Brain pericyte (primary cell): ENCODE results near the gene CARHSP1.
"Not testable (repeated sequence)": the region's sequence is repeated elsewhere in the genome, so short reads cannot be mapped to it uniquely, and the experiment has no call there.

Experiments used
- DNase-seq: peaks from one replicate; pipeline ENCODE4 v3.0.0-alpha.2; 2012; ENCODE audit warnings: low read depth, low spot score

Gene CARHSP1

GRCh38 chr16:8854298-8854948, 14.4 kb downstream of the CARHSP1 start:
- no peak for DNase-seq

GRCh38 chr16:8853611-8854010, 15.2 kb downstream of the CARHSP1 start:
- DNase-seq = no peak

- no peak for DNase-seq
Observed at GRCh38 chr16:8853150-8853549, 15.7 kb downstream of the CARHSP1 start.

DNA sequence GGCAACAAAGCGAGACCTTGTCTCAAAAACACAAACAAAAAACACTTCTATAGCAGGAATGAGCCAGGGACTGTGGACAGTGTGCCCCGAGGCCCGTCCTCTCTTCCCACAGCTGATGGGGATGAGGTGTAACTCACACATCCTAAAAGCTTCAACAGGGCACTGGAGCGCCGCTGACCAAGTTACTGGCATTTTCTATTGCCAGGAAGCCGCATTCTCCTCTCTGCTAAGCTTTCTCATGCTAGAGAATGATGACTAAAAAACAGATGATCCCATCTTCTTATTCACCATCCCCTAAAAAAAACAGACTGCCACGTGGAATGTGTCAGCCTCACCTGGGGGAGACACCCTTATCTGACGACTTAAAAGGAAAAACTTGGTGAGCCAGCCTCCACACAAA, 16.3 kb downstream of the CARHSP1 start:
- DNase-seq = no peak

DNA sequence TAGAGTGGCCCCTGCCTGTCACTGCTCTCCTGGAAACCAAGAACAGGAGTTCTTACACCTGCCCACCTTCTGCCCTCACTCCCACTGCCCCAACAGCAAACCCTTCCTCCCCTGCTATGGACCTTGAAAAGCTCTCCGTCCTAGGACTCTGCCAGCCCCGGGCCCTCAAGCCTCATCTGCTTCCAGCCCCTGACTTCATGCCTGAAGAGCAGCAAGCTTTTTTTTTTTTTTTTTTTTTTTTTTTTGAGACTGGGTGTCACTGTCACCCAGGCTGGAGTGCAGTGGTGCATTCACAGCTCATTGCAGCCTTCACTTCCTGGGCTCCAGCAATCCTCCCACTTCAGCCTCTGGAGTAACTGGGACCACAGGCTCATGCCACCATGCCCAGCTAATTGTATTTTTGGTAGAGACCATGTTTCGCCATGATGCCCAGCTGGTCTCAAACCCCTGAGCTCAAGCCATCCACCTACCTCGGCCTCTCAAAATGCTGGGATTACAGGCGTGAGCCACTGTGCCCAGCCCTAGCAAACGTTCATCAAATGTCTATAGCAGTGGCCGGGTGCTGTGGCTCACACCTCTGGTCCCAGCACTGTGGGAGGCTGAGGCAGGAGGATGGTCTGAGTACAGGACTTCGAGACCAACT, 16.9 kb downstream of the CARHSP1 start:
- DNase-seq = no peak

DNA sequence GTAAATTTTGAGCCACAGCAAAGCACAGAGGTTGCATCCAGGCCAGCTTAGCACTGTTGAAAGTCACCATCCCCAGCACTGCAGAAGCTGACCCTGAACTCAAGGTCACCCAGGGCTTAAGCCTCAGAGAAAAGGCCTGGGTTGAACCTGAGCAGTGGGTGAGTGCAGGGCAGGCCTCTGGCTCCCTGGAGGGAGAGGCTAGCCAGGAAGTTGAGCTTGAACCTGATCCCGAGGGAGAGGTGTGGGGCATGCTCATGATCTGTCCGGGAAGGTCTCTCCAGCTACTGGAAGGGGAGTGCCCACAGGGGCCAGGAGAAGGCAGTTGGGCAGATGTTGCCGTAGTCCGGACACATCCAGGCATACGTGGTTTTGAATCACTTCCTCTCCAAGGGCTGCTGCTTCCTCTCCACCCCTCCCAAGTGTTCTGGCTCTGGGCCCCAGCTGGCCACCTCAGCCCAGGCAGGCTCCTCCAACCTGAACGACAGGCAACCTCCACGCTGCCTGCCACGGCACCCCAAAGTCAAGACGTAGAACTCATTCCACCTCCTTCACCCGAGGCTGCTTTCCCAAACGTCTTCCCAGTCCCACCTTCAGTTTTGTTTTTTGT, 18.4 kb downstream of the CARHSP1 start:
- DNase-seq = no peak

GRCh38 chr16:8849411-8850011, 19.3 kb downstream of the CARHSP1 start:
- no peak for DNase-seq

DNA sequence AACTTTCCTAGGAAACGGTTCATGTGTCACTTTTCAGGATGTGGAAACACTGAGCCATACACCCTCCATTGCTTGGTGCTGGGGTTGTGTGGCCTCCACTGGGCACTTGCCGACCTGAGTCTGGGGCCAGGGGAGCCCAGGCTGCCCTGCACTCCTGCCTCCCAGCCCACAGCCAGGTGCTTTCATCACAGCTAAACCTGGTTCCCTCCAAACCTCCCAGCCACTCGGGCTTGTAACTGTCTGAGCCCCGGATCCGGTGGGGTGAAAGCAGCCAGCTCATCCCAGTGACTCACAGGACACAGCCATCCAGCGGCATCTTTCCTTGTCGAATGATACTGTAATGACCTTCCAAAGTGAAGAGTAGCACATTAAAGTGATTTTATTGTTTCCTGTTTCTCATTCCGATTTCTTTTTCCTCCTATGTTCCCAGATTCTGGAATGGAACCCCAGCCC, 19.8 kb downstream of the CARHSP1 start:
- no peak for DNase-seq

GRCh38 chr16:8848231-8848938, 20.4 kb downstream of the CARHSP1 start:
- DNase-seq = no peak

DNA sequence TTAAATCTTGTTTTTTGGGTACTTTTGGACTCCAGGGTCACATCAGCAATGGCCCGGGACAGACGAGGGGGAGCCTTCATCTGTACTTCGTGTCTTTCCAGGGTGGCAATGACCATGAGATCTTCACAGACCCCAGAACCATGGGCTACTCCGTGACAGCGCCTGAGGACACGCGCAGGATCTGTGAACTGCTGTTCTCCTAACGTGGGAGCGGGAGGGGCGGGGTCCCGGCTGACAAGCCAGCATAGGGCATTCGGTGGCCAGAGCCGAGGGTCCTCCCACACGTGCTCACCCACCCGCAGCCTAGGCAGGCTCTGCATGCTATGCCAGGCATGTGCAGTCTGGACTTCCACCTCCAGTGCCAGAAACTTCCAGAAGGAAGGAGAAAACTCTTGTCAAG, 21.2 kb downstream of the CARHSP1 start:
- DNase-seq = no peak

- no peak for DNase-seq
Observed at GRCh38 chr16:8847145-8847544, 21.7 kb downstream of the CARHSP1 start.

- no peak for DNase-seq
Observed at GRCh38 chr16:8846401-8846932, 22.3 kb downstream of the CARHSP1 start.

- DNase-seq = no peak
Observed at GRCh38 chr16:8845699-8846298, 23.0 kb downstream of the CARHSP1 start.

GRCh38 chr16:8843296-8843695, 25.5 kb downstream of the CARHSP1 start:
- not testable (repeated sequence) for DNase-seq

- DNase-seq = not testable (repeated sequence)
Observed at GRCh38 chr16:8842016-8842415, 26.8 kb downstream of the CARHSP1 start.

DNA sequence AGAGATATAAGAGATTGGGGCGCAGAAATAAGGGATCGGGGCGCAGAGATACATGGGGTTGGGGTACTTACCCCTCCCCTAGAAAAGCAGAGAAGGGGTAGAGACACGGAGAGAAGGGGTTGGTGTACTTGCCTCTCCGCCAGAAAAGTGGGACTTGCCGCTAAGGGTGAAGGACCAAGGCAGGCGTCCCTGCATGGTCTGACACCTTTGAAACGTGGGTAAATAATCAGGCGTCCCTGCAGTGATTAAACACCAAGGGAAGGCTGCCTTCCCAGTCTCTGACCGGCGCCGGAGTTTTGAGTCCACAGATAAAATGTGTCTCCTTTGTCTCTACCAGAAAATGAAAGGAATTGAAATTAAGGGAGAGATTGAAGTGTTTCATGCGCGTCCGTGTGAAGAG, 31.2 kb downstream of the CARHSP1 start:
- not testable (repeated sequence) for DNase-seq

DNA sequence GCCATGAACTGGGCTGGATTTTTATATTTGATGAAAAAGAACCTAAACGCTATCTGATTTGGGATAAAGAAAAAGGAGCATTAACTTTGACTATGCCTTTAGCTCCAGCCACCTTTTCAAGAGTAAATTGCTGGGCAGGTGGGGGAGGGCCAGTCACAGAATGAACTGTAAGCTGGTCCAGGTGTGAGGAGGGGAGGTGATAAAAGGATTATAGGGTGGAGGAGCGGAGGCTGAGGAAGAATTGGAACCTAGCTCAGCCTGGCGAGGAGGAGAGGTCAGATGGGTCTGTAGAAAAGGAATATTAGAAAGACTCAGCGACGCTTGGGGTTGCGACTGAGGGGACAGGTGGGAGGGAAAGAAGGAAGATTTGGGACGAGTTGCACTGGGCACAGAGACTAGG, 32.0 kb downstream of the CARHSP1 start:
- DNase-seq = not testable (repeated sequence)

GRCh38 chr16:8832717-8833105, 36.1 kb downstream of the CARHSP1 start:
- no peak for DNase-seq

DNA sequence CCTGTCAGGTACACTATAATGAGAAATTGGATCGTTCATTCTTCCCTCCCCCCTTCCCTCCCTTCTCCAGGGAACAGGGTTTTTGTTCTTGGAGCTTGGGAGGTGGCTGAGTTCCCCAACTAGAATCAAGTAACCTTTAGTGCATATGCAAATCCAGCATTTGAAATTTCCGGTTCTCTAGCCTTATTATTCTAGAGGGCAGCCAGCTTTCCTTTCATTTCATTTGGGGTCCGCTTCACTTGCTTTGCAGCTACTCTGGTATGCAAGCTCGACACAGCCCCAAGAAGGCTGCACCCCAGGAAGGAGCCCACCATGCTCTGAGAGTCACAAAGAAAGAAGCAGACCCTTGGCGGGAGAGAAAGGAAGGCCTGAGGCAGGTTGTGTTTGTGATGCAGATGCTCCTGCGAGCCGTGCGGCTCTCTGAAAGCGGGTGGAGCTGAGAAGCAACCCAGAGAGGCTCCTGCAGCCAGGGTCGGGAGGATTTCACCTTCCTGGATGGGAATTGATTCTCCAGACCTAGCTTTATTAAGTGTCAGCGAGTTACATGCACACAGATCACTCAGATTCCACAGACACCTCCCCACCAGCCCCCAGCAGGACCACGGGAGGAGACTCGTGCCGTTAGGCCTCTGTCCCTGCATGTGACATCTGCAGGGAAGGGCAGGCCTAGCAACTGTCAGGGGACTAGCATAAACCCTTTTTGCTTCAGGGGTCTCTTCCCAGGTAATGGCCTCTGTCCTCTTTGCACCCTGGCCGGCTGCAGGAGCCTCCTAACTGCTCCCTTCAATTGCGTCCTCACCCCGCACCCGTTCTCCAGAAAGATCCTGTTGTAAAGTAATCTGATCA, 36.7 kb downstream of the CARHSP1 start:
- no peak for DNase-seq

GRCh38 chr16:8831450-8831849, 37.4 kb downstream of the CARHSP1 start:
- no peak for DNase-seq
